GM18505 (cell line): ENCODE results near the gene NDUFS2.
"Not testable (repeated sequence)": the region's sequence is repeated elsewhere in the genome, so short reads cannot be mapped to it uniquely, and the experiment has no call there.

Experiments
- ATAC-seq: cut with Tn5 transposase; IDR thresholded peaks from one replicate; pipeline ENCODE4 v1.9.1; 2021; ENCODE audit not compliant: unreplicated experiment
- POLR2A ChIP-seq: IDR thresholded peaks from 4 replicates; pipeline ENCODE4 v1.6.1; 2011; ENCODE audit warnings: borderline replicate concordance; ENCODE audit not compliant: insufficient read depth, insufficient read length; ENCODE audit errors: extremely low read depth

NDUFS2 gene

GRCh38 chr1:161214369-161214768, 12.2 kb downstream of the NDUFS2 start:
- no peak for TF ChIP-seq POLR2A

GRCh38 chr1:161215076-161215475, 12.9 kb downstream of the NDUFS2 start, which contains the start of gene FCER1G:
Gene FCER1G, plus strand, starts transcription at chr1:161215295. Its CDS starts 27 bp downstream, at chr1:161215322.
- ATAC-seq = no peak
- TF ChIP-seq POLR2A = no peak

More at GRCh38 chr1:161214369-161214768, 12.2 kb downstream of the NDUFS2 start:
- ATAC-seq = no peak

- TF ChIP-seq POLR2A = no peak
- peak; percentile 81 for ATAC-seq
These were observed 15.0 kb downstream of the NDUFS2 start for GRCh38 chr1:161216945-161217712.

- no peak for ATAC-seq
- no peak for TF ChIP-seq POLR2A
These were observed 15.7 kb downstream of the NDUFS2 start for GRCh38 chr1:161217831-161218230.

- ATAC-seq = no peak
- no peak for TF ChIP-seq POLR2A
These were observed 16.3 kb downstream of the NDUFS2 start for GRCh38 chr1:161218301-161219077.

- ATAC-seq = no peak
- no peak for TF ChIP-seq POLR2A
These were observed 17.1 kb downstream of the NDUFS2 start for GRCh38 chr1:161219078-161219892.

- no peak for TF ChIP-seq POLR2A
- no peak for ATAC-seq
These were observed 17.8 kb downstream of the NDUFS2 start for GRCh38 chr1:161220002-161220401.

GRCh38 chr1:161222175-161223019, 20.2 kb downstream of the NDUFS2 start:
- ATAC-seq = no peak
- TF ChIP-seq POLR2A = no peak

- ATAC-seq = no peak
- no peak for TF ChIP-seq POLR2A
These were observed 21.9 kb downstream of the NDUFS2 start for GRCh38 chr1:161223805-161224694.

GRCh38 chr1:161224695-161225087, 22.5 kb downstream of the NDUFS2 start:
- not testable (repeated sequence) for ATAC-seq

GRCh38 chr1:161225178-161225533, 23.0 kb downstream of the NDUFS2 start:
- no peak for ATAC-seq
- TF ChIP-seq POLR2A = no peak

- peak; percentile 68 for TF ChIP-seq POLR2A
- ATAC-seq = peak; percentile 83
These were observed 23.6 kb downstream of the NDUFS2 start, which contains the start of gene TOMM40L for GRCh38 chr1:161225534-161226319. Gene TOMM40L, plus strand, starts transcription at chr1:161226060. Its CDS starts 430 bp downstream, at chr1:161226490.
